Measurements from ENCODE around the gene RNF38.
"Not testable (repeated sequence)": the region's sequence is repeated elsewhere in the genome, so short reads cannot be mapped to it uniquely, and the experiment has no call there.

The RNF38 gene

GRCh38 chr9:36332006-36332405 is 68.1 kb downstream of the RNF38 start:
- peaks cover 7% of the 10 kb centered on the region for H3K36me3 ChIP-seq
- H3K9me3 ChIP-seq = no peaks in the 10 kb centered on the region
- no peak overlapping the region for H3K4me3 ChIP-seq (ENCODE audit: low read depth, low read length)
- no peaks in the 10 kb centered on the region for H3K27me3 ChIP-seq
- TF ChIP-seq CTCF (IDR thresholded peaks at IDR 0.05; ENCODE audit: low read depth, low read length) = no peak
- DNase-seq = no peak
- no peaks in the 10 kb centered on the region; the same call in 1 of the 2 replicates for H3K4me1 ChIP-seq

GRCh38 chr9:36328798-36329411 is 71.2 kb downstream of the RNF38 start:
- no peak overlapping the region for H3K4me3 ChIP-seq (ENCODE audit: low read depth, low read length)
- DNase-seq = peak; percentile 61

GRCh38 chr9:36325081-36325828 is 74.8 kb downstream of the RNF38 start:
- Histone ChIP-seq H3K36me3 (no peaks in the 10 kb centered on the region), H3K4me1 (peaks cover 3% of the 10 kb centered on the region; the same call in 1 of the 2 replicates), H3K27me3 (no peaks in the 10 kb centered on the region), H3K4me3 (ENCODE audit: low read depth, low read length) (no peak overlapping the region), H3K9me3 (no peaks in the 10 kb centered on the region)
- DNase-seq = no peak
- no peak for TF ChIP-seq CTCF (IDR thresholded peaks at IDR 0.05; ENCODE audit: low read depth, low read length)

More at GRCh38 chr9:36328798-36329411, 71.2 kb downstream of the RNF38 start:
- TF ChIP-seq CTCF (IDR thresholded peaks at IDR 0.05; ENCODE audit: low read depth, low read length) = peak; percentile 73
- Histone ChIP-seq H3K9me3 (no peaks in the 10 kb centered on the region), H3K27me3 (no peaks in the 10 kb centered on the region), H3K36me3 (no peaks in the 10 kb centered on the region), H3K4me1 (no peaks in the 10 kb centered on the region; the same call in 1 of the 2 replicates)

GRCh38 chr9:36323926-36324325 is 76.1 kb downstream of the RNF38 start:
- H3K4me1 ChIP-seq = peaks cover 3% of the 10 kb centered on the region; the same call in 1 of the 2 replicates

GRCh38 chr9:36322462-36322861 is 77.6 kb downstream of the RNF38 start:
- Histone ChIP-seq H3K27me3 (no peaks in the 10 kb centered on the region), H3K9me3 (no peaks in the 10 kb centered on the region), H3K4me1 (peaks cover 3% of the 10 kb centered on the region; the same call in 1 of the 2 replicates), H3K36me3 (no peaks in the 10 kb centered on the region), H3K4me3 (ENCODE audit: low read depth, low read length) (no peak overlapping the region)
- TF ChIP-seq CTCF (IDR thresholded peaks at IDR 0.05; ENCODE audit: low read depth, low read length) = no peak
- DNase-seq = peak; percentile 76

More at GRCh38 chr9:36323926-36324325, 76.1 kb downstream of the RNF38 start:
- no peak for DNase-seq
- Histone ChIP-seq H3K36me3 (no peaks in the 10 kb centered on the region), H3K9me3 (no peaks in the 10 kb centered on the region), H3K27me3 (no peaks in the 10 kb centered on the region), H3K4me3 (ENCODE audit: low read depth, low read length) (no peak overlapping the region)
- no peak for TF ChIP-seq CTCF (IDR thresholded peaks at IDR 0.05; ENCODE audit: low read depth, low read length)

- not testable (repeated sequence) for H3K9me3 ChIP-seq; DNase-seq; H3K36me3 ChIP-seq; H3K4me3 ChIP-seq (ENCODE audit: low read depth, low read length); H3K27me3 ChIP-seq; H3K4me1 ChIP-seq
These were observed 78.2 kb downstream of the RNF38 start for GRCh38 chr9:36321903-36322302.

All from BE2C (cell line).